LNCAP (cell line): ENCODE data around the gene TMEM87B.

ENCODE experiments used
- TF ChIP-seq, protein P1 (sequence below): fragments of 450-650 bp; IDR thresholded peaks from 2 replicates; pipeline ENCODE4 v1.5.1; 2017; ENCODE audit warnings: mild to moderate bottlenecking

Gene TMEM87B, protein sequence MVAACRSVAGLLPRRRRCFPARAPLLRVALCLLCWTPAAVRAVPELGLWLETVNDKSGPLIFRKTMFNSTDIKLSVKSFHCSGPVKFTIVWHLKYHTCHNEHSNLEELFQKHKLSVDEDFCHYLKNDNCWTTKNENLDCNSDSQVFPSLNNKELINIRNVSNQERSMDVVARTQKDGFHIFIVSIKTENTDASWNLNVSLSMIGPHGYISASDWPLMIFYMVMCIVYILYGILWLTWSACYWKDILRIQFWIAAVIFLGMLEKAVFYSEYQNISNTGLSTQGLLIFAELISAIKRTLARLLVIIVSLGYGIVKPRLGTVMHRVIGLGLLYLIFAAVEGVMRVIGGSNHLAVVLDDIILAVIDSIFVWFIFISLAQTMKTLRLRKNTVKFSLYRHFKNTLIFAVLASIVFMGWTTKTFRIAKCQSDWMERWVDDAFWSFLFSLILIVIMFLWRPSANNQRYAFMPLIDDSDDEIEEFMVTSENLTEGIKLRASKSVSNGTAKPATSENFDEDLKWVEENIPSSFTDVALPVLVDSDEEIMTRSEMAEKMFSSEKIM

DNA sequence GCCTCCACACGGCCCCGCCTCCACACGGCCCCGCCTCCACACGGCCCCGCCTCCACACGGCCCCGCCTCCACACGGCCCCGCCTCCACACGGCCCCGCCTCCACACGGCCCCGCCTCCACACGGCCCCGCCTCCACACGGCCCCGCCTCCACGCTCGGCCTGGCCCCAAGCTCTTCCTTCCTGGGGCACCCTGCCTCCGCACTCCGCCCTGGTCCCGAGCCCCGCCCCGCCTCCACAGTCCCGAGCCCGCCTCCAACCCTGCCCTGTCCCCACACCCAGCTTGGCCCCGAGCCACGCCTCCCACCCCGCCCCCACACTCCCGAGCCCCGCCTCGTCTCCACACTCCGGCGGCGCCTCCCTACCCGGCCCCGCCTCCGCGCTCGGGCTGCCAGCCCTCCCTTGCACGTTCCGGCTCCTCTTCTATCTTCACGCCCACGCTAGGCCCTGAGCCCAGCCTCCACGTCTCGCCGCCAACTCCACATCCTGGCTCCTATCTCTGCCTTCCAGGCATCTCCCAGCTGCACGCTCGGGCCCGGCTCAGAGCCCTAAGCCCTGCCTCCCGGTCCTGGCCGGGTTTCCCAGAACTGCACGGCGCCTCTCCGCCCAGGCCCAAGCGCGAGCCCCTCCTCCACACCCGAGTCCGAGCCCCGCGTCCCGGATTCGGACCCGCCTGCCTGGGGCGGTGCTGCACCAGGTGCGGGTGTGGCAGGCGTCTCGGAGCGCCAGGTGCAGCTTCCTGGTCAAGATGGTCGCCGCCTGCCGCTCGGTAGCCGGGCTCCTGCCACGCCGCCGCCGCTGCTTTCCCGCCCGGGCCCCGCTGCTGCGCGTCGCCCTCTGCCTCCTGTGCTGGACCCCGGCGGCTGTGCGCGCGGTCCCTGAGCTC is at the start of gene TMEM87B:
Gene TMEM87B (plus strand): TSS at position 423 of the 883 bp plus-strand sequence. CDS start 323 bp downstream, at position 746.
- TF ChIP-seq, protein P1, sequence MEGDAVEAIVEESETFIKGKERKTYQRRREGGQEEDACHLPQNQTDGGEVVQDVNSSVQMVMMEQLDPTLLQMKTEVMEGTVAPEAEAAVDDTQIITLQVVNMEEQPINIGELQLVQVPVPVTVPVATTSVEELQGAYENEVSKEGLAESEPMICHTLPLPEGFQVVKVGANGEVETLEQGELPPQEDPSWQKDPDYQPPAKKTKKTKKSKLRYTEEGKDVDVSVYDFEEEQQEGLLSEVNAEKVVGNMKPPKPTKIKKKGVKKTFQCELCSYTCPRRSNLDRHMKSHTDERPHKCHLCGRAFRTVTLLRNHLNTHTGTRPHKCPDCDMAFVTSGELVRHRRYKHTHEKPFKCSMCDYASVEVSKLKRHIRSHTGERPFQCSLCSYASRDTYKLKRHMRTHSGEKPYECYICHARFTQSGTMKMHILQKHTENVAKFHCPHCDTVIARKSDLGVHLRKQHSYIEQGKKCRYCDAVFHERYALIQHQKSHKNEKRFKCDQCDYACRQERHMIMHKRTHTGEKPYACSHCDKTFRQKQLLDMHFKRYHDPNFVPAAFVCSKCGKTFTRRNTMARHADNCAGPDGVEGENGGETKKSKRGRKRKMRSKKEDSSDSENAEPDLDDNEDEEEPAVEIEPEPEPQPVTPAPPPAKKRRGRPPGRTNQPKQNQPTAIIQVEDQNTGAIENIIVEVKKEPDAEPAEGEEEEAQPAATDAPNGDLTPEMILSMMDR: no peak

DNA sequence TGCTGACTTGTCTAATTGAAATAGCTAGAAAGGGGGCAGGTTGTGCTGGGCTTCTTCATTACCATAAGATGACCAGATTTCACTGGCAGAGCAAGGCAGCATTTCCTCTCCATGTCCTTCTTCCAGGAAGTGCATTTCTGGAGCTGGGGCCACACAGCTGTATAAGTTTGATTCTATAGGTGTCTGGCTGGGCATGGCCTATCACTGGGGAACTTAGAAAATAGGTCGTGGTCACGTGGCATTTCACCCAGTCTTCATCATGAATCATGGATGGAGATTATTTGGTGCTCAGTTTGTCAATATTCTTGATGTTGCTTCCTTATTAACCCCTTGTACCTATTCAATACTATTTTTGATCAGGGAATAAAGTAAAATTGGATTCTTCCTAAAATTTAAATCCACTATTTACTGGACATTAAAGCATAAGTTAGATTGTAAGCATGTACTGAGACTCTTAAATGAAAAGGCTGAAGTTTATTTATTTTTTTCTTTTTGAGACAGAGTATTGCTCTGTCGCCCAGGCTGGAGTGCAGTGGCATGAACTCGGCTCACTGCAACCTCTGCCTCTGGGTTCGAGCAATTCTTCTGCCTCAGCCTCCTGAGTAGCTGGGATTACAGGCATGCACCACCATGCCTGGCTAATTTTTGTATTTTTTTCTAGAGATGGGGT is 49.5 kb upstream of the TMEM87B start:
- TF ChIP-seq, protein P1: no peak

DNA sequence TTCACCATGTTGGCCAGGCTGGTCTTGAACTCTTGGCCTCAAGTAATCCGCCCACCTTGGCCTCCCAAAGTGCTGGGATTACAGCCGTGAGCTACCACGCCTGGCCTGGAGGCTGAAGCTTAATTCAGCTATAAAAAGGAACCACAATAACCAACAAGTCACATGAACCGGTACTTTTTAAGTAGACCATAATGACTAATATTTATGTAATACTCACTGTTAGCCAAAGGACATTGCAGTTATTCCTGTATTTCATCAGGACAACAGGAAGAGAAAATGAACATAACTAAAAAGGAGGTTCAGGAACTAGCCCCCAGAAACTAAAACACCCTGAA is 49.0 kb upstream of the TMEM87B start:
- TF ChIP-seq, protein P1: no peak

DNA sequence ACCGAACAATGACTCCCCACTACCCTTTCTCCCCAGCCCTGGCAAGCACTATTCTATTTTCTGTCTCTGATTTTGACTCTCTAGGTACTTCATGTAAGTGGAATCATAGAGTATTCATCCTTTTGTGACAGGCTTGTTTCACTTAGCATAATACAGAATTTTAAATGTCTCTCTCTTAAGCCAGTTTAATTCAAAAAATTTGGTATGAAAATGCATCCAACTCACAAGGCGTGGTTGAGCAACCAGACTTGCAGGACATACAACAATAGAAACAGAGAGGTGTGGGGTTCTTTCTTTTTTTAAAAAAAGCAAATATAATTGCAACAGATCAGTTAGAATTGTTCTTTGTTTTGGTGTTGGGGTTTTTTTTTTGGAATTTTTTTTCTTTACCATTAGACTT is 47.6 kb upstream of the TMEM87B start:
- TF ChIP-seq, protein P1: no peak

DNA sequence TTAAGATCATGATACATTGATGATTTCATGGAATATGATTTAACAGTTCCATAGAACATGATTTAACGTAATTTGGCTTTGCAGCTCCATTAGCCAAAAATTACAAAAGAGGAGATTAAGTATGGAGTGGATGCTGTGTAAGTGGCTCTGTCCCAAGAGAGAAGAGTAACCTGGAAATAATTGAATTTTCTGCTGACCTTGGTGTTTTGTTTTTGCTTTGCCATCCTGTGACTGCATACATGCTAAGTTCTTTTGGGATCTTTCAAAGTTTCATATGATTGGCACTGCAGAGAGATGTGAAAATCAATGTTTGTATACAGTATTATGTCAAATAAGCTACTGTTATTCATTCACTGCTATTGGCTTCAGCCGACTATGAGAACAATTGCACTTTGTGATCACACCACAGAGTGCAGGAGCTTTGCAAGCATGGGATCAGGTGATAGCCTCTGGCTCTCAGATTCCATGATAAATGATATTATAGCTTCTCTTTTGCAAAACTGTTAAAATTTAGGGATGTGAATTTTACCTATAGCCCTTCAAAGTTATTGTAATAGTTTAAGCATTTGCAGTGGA is 46.1 kb upstream of the TMEM87B start:
- TF ChIP-seq, protein P1: no peak

DNA sequence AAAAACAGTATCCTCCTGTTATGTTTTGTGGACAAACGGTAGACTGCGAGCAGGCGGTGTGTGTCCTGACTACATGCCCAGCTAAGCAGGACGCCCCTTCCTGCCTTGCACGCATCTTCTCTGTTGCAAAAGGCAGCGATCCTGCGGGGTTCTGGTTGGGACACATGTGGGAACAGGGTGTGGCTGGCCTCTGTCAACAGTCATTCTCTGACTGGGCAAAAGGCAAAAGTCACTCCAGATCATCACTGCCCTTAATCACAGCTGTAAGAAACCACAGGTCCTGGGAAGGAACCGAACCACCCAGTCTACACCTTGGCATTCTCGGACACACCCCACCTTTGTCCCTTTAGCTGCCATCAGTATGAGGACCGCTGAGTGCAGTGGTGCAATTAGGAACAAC is 44.3 kb upstream of the TMEM87B start:
- TF ChIP-seq, protein P1: no peak

DNA sequence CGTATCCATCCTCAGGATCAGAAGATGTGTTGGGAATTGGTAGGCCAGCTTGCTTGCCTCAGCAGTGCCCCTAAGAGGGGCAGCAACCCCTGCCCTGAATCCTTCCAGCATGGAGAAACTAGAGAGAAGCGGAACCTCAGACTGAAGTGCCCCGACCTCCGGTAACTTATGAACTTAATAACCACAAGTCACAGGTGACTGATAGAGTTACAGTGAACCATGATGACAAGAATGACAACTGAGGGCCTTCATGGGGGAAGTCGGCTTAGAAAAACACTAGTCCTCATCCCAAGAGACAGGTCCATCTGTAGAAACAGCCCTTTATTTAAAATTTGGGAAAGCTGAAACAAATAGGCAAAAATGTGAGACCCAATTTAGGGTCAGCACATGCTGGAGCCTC is 42.5 kb upstream of the TMEM87B start:
- TF ChIP-seq, protein P1: no peak
